ENCODE results near the gene TIMM44.

DNA sequence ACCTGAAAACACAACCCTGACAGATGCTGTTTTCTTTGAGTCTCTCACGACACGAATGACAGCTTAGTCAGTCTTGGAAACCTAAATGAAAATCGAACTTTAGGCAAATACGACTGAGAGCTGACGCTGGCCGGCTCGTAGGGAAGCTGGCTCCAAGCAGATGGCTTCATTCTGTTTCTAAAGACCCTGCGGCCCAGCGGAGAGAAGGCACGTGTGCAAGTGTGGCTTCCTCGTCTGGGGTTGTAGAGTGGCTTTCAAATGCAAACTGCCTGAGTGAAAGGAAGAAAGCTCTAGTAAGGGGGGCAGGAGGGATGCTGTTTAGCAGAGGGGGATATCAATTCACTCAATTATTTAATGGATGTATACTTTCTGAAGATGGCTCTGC lies 26.1 kb upstream of the TIMM44 start:
- TF ChIP-seq, protein P1, sequence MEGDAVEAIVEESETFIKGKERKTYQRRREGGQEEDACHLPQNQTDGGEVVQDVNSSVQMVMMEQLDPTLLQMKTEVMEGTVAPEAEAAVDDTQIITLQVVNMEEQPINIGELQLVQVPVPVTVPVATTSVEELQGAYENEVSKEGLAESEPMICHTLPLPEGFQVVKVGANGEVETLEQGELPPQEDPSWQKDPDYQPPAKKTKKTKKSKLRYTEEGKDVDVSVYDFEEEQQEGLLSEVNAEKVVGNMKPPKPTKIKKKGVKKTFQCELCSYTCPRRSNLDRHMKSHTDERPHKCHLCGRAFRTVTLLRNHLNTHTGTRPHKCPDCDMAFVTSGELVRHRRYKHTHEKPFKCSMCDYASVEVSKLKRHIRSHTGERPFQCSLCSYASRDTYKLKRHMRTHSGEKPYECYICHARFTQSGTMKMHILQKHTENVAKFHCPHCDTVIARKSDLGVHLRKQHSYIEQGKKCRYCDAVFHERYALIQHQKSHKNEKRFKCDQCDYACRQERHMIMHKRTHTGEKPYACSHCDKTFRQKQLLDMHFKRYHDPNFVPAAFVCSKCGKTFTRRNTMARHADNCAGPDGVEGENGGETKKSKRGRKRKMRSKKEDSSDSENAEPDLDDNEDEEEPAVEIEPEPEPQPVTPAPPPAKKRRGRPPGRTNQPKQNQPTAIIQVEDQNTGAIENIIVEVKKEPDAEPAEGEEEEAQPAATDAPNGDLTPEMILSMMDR (optimal IDR thresholded peaks at IDR 0.05 in 1 of 3, IDR thresholded peaks at IDR 0.05 in 1 of 3, conservative IDR thresholded peaks at IDR 0.05 in 1 of 3; ENCODE audit: extremely low read depth in 1 of 3, insufficient read depth in 2 of 3, low read length in 3 of 3), result no peak
- TF ChIP-seq EZH2 (IDR thresholded peaks at IDR 0.05; ENCODE audit: low read length), result no peak
